ENCODE results near the gene IRAK3.
"Not testable (repeated sequence)": the region's sequence is repeated elsewhere in the genome, so short reads cannot be mapped to it uniquely, and the experiment has no call there.

Gene IRAK3

GRCh38 chr12:66190519-66191370, 1.7 kb downstream of the IRAK3 start:
- peaks cover 12% of the 10 kb centered on the region for H3K4me1 Mint-ChIP-seq
- H3K4me3 Mint-ChIP-seq, result no peak overlapping the region
- no peak for DNase-seq (ENCODE audit: low spot score in 2 of 2)
- H3K36me3 Mint-ChIP-seq, result no peaks in the 10 kb centered on the region
- no peaks in the 10 kb centered on the region for H3K9me3 Mint-ChIP-seq
- H3K27ac Mint-ChIP-seq, result no peak overlapping the region
- no peak for ATAC-seq

- Mint-ChIP-seq H3K27ac (no peak overlapping the region), H3K4me3 (no peak overlapping the region), H3K4me1 (peaks cover 12% of the 10 kb centered on the region), H3K9me3 (no peaks in the 10 kb centered on the region), H3K36me3 (no peaks in the 10 kb centered on the region)
- DNase-seq (ENCODE audit: low spot score in 2 of 2), result no peak
- no peak for ATAC-seq
Observed at GRCh38 chr12:66191547-66192126, 2.6 kb downstream of the IRAK3 start.

DNA sequence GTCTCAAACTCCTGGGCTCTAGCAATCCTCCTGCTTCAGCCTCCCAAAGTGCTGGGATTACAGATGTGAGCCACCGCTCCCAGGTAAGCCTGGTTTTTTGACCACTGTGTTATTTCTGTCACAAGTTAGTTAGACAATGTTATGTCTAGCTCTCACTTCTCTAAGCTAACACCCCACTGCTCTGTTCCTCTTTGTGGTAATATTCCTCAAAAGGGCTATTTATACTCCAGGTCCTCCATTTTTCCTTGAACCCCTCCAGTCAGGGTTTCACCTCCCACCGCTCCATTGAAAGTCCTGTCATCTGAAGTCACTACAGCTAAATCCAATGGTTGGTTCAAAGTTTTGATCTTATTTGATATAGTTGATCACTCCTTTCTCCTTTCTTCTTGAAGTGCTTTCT, 5.1 kb downstream of the IRAK3 start:
- Mint-ChIP-seq H3K4me1 (peaks cover 12% of the 10 kb centered on the region), H3K36me3 (no peaks in the 10 kb centered on the region), H3K27ac (no peak overlapping the region), H3K9me3 (no peaks in the 10 kb centered on the region), H3K4me3 (no peak overlapping the region)
- DNase-seq (ENCODE audit: low spot score in 2 of 2) (no peak), ATAC-seq (no peak)

- Mint-ChIP-seq H3K4me3 (no peak overlapping the region), H3K36me3 (no peaks in the 10 kb centered on the region), H3K9me3 (no peaks in the 10 kb centered on the region), H3K4me1 (peaks cover 12% of the 10 kb centered on the region), H3K27ac (no peak overlapping the region)
- ATAC-seq (no peak), DNase-seq (ENCODE audit: low spot score in 2 of 2) (no peak)
Observed at GRCh38 chr12:66195242-66195641, 6.2 kb downstream of the IRAK3 start.

DNA sequence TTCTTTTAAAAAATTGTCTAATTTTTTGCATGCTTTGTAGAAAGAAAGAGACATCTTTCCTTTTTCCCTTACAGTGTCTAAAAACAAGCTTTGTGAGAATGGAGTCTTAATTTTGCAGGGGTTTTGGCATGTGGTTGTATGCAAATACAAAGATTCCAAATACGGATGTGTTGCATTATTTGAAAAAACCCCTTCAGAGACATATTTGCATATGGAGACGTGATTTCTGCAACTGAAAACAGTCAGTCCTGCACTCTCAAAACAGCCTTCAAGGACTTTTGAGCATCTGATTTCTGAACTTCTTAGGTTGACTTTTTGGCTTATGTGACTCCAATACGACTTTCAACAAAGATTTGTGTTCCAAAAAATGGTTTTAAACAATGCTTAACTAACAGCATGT, 7.8 kb downstream of the IRAK3 start:
- no peak for DNase-seq (ENCODE audit: low spot score in 2 of 2)
- peak; percentile 86 for ATAC-seq
- no peak overlapping the region for H3K27ac Mint-ChIP-seq

DNA sequence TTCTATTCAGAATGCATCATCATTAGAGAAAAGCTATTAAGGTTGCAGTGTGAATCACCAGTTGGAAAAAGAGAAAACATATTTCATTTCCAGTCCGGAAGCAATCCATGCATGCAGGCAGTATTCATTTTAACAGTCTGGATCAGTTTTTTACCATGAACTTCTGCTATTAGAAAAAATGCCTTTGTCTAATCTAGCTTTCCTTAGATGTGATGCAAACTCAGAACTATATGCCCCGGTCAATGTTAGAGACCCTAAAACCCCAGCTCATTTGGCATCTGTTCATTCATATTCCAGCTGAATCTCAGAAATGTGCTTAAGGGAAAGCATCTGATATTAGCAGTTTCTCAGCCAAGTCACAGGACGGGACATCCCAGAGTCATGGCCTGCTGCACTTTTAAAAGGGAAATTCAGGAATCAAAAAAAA, 8.5 kb downstream of the IRAK3 start:
- no peaks in the 10 kb centered on the region for H3K36me3 Mint-ChIP-seq
- H3K4me3 Mint-ChIP-seq, result no peak overlapping the region
- no peaks in the 10 kb centered on the region for H3K9me3 Mint-ChIP-seq
- no peak for ATAC-seq
- no peak overlapping the region for H3K27ac Mint-ChIP-seq
- DNase-seq (ENCODE audit: low spot score in 2 of 2), result no peak
- H3K4me1 Mint-ChIP-seq, result peaks cover 7% of the 10 kb centered on the region

More for the DNA sequence above, 7.8 kb downstream of the IRAK3 start:
- Mint-ChIP-seq H3K4me1 (peaks cover 7% of the 10 kb centered on the region), H3K36me3 (no peaks in the 10 kb centered on the region), H3K4me3 (no peak overlapping the region), H3K9me3 (no peaks in the 10 kb centered on the region)

- ATAC-seq (no peak), DNase-seq (ENCODE audit: low spot score in 2 of 2) (no peak)
- no peaks in the 10 kb centered on the region for H3K9me3 Mint-ChIP-seq
- H3K27ac Mint-ChIP-seq, result no peak overlapping the region
- no peak overlapping the region for H3K4me3 Mint-ChIP-seq
- no peaks in the 10 kb centered on the region for H3K36me3 Mint-ChIP-seq
- H3K4me1 Mint-ChIP-seq, result peaks cover 9% of the 10 kb centered on the region
Observed at GRCh38 chr12:66199141-66199540, 10.1 kb downstream of the IRAK3 start.

GRCh38 chr12:66199831-66200509, 11.0 kb downstream of the IRAK3 start:
- no peak for DNase-seq (ENCODE audit: low spot score in 2 of 2)
- H3K4me1 Mint-ChIP-seq, result peaks cover 14% of the 10 kb centered on the region
- H3K27ac Mint-ChIP-seq, result no peak overlapping the region
- no peaks in the 10 kb centered on the region for H3K9me3 Mint-ChIP-seq
- ATAC-seq, result no peak
- H3K4me3 Mint-ChIP-seq, result no peak overlapping the region
- no peaks in the 10 kb centered on the region for H3K36me3 Mint-ChIP-seq

DNA sequence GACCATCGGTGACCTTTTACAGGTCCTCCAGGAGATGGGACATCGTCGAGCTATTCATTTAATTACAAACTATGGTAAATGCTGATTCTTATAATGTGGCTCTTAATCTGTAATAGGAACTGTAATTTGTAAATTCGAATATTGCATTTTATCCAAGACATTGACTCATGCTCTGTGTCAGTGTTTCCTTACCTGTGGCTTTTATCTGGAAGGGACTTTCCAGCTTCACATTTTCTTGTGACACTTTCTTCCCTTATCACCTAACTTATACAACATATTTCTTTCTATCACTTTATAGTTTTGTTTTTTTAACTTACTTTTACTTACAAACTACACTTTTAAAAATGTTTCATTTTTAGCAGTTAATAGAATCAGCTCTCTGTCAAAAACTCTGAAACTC, 14.8 kb downstream of the IRAK3 start:
- Mint-ChIP-seq H3K4me3 (no peak overlapping the region), H3K27ac (peak overlapping the region; percentile 30), H3K9me3 (no peaks in the 10 kb centered on the region), H3K4me1 (peaks cover 7% of the 10 kb centered on the region), H3K36me3 (no peaks in the 10 kb centered on the region)
- ATAC-seq (peak; percentile 69), DNase-seq (ENCODE audit: low spot score in 2 of 2) (no peak)

- Mint-ChIP-seq H3K4me3 (no peak overlapping the region), H3K4me1 (peaks cover 7% of the 10 kb centered on the region), H3K9me3 (no peaks in the 10 kb centered on the region), H3K36me3 (no peaks in the 10 kb centered on the region), H3K27ac (no peak overlapping the region)
- DNase-seq (ENCODE audit: low spot score in 2 of 2), result no peak
- ATAC-seq, result no peak
Observed at GRCh38 chr12:66206141-66206540, 17.1 kb downstream of the IRAK3 start.

DNA sequence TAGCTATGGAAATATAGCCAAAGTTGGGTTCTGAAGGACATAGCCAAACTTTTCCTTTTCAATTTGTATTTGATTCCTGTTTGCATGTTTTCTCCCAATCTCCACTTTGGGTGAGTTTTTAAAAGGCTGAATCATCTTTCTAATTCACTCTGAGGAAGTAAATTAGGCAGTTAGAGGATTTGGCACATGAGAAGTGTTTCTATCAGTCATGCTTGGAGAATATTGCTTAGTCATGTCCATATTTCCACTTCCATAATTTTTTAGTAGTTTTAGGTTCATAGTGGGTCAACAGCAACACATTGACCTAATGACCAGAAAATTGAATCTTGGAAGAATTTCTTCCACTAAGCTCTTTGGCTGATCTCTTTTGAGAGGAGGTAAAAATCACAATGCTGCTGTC, 21.8 kb downstream of the IRAK3 start:
- no peak for DNase-seq (ENCODE audit: low spot score in 2 of 2)
- H3K27ac Mint-ChIP-seq, result no peak overlapping the region
- no peak overlapping the region for H3K4me3 Mint-ChIP-seq
- H3K9me3 Mint-ChIP-seq, result no peaks in the 10 kb centered on the region
- H3K36me3 Mint-ChIP-seq, result no peaks in the 10 kb centered on the region
- ATAC-seq, result no peak
- no peaks in the 10 kb centered on the region for H3K4me1 Mint-ChIP-seq

DNA sequence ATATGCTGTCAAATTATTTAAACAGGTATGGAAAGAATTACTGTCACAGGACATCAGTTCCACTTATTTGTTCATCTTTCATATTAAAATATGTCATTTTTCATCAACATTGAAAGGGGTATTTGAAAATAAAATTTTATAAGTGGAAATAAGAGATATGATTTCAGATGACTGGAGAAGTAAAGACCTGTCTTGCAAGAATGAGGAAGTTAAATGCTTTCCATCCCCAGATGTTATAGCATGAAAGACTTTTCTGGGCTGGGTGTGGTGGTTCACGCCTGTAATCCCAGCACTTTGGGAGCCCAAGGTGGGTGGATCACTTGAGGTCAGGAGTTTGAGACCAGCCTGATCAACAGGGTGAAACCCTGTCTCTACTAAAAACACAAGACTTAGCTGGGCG, 22.6 kb downstream of the IRAK3 start:
- H3K4me1 Mint-ChIP-seq; ATAC-seq; DNase-seq (ENCODE audit: low spot score in 2 of 2); H3K36me3 Mint-ChIP-seq; H3K4me3 Mint-ChIP-seq; H3K27ac Mint-ChIP-seq; H3K9me3 Mint-ChIP-seq: not testable (repeated sequence)

DNA sequence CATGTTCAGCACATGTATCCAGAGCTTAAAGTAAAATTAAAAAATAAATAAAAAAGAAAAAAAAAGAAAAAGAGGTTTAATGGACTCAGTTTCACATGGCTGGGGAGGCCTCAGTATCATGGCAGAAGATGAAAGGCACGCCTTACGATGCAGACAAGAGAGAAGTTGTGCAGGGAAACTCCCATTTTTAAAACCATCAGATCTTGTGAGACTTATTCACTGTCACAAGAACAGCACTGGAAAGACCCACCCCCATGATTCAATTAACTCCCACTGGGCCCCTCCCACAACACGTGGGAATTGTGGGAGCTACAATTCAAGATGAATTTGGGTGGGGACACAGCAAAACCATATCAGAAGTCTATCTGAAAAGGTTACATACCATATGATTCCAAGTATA, 24.0 kb downstream of the IRAK3 start:
- ATAC-seq; H3K4me1 Mint-ChIP-seq; H3K36me3 Mint-ChIP-seq; H3K9me3 Mint-ChIP-seq; H3K4me3 Mint-ChIP-seq; H3K27ac Mint-ChIP-seq; DNase-seq (ENCODE audit: low spot score in 2 of 2): not testable (repeated sequence)

GRCh38 chr12:66217342-66217917, 28.4 kb downstream of the IRAK3 start:
- no peaks in the 10 kb centered on the region for H3K4me1 Mint-ChIP-seq

DNA sequence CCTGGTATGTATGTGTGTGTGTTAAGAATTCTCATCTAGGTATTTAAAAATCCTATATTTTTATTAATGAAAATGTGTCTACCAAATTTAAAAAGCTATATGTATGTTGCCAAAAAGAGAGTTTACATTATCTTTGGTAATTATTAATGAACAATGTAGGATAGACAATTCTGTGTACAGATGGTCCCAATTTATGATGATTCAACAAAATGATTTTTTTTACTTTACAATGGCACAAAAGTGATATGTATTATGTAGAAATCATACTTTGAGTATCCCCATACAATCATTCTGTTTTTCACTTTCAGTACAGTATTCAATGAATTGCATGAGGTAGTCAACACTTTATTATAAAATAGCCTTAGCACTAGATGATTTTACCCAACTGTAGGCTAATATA, 39.4 kb downstream of the IRAK3 start:
- no peak overlapping the region for H3K4me3 Mint-ChIP-seq
- no peaks in the 10 kb centered on the region for H3K36me3 Mint-ChIP-seq

More at GRCh38 chr12:66217342-66217917, 28.4 kb downstream of the IRAK3 start:
- Mint-ChIP-seq H3K27ac (no peak overlapping the region), H3K9me3 (peaks cover 9% of the 10 kb centered on the region), H3K36me3 (no peaks in the 10 kb centered on the region), H3K4me3 (no peak overlapping the region)
- no peak for DNase-seq (ENCODE audit: low spot score in 2 of 2)
- no peak for ATAC-seq

More for the DNA sequence above, 39.4 kb downstream of the IRAK3 start:
- H3K9me3 Mint-ChIP-seq, result no peaks in the 10 kb centered on the region
- no peak for DNase-seq (ENCODE audit: low spot score in 2 of 2)
- H3K27ac Mint-ChIP-seq, result no peak overlapping the region
- no peak for ATAC-seq
- no peaks in the 10 kb centered on the region for H3K4me1 Mint-ChIP-seq

Measured in stimulated activated effector memory CD8-positive, alpha-beta T cell treated with anti-CD3 and anti-CD28 coated beads, Interleukin-12 subunit alpha, Interleukin-12 subunit beta, amount 100 ng/mL, for 72 hours (primary cell).